ENCODE data around the gene FCGBP.
A peak's percentile ranks its signal among the peaks of the same experiment; 100 is the strongest.
"Not testable (repeated sequence)": the region's sequence is repeated elsewhere in the genome, so short reads cannot be mapped to it uniquely, and the experiment has no call there.

FCGBP gene

GRCh38 chr19:39901681-39902080 lies 32.8 kb downstream of the FCGBP start:
- H3K9me3 ChIP-seq (ENCODE audit: insufficient read depth, low read length); DNase-seq (ENCODE audit: low read depth, low spot score); H3K27me3 ChIP-seq (ENCODE audit: insufficient read depth, insufficient read length); H3K4me3 ChIP-seq (ENCODE audit: insufficient read length, low read depth); H3K4me1 ChIP-seq (ENCODE audit: insufficient read depth, insufficient read length); H3K9ac ChIP-seq (ENCODE audit: insufficient read length, low read depth); H3K36me3 ChIP-seq (ENCODE audit: insufficient read depth, insufficient read length, low read length): not testable (repeated sequence)

GRCh38 chr19:39898858-39899257 lies 35.6 kb downstream of the FCGBP start:
- not testable (repeated sequence) for DNase-seq (ENCODE audit: low read depth, low spot score); H3K9ac ChIP-seq (ENCODE audit: insufficient read length, low read depth); H3K4me3 ChIP-seq (ENCODE audit: insufficient read length, low read depth); H3K9me3 ChIP-seq (ENCODE audit: insufficient read depth, low read length); H3K27me3 ChIP-seq (ENCODE audit: insufficient read depth, insufficient read length); H3K4me1 ChIP-seq (ENCODE audit: insufficient read depth, insufficient read length); H3K36me3 ChIP-seq (ENCODE audit: insufficient read depth, insufficient read length, low read length)

GRCh38 chr19:39897511-39898245 lies 36.8 kb downstream of the FCGBP start:
- DNase-seq (ENCODE audit: low read depth, low spot score); H3K4me1 ChIP-seq (ENCODE audit: insufficient read depth, insufficient read length); H3K9me3 ChIP-seq (ENCODE audit: insufficient read depth, low read length); H3K4me3 ChIP-seq (ENCODE audit: insufficient read length, low read depth); H3K36me3 ChIP-seq (ENCODE audit: insufficient read depth, insufficient read length, low read length); H3K27me3 ChIP-seq (ENCODE audit: insufficient read depth, insufficient read length); H3K9ac ChIP-seq (ENCODE audit: insufficient read length, low read depth): not testable (repeated sequence)

GRCh38 chr19:39895096-39895495 lies 39.3 kb downstream of the FCGBP start:
- DNase-seq (ENCODE audit: low read depth, low spot score); H3K4me1 ChIP-seq (ENCODE audit: insufficient read depth, insufficient read length); H3K4me3 ChIP-seq (ENCODE audit: insufficient read length, low read depth); H3K27me3 ChIP-seq (ENCODE audit: insufficient read depth, insufficient read length); H3K36me3 ChIP-seq (ENCODE audit: insufficient read depth, insufficient read length, low read length); H3K9me3 ChIP-seq (ENCODE audit: insufficient read depth, low read length); H3K9ac ChIP-seq (ENCODE audit: insufficient read length, low read depth): not testable (repeated sequence)

GRCh38 chr19:39894236-39894606 lies 40.2 kb downstream of the FCGBP start:
- H3K4me1 ChIP-seq (ENCODE audit: insufficient read depth, insufficient read length); H3K36me3 ChIP-seq (ENCODE audit: insufficient read depth, insufficient read length, low read length); H3K9me3 ChIP-seq (ENCODE audit: insufficient read depth, low read length); H3K27me3 ChIP-seq (ENCODE audit: insufficient read depth, insufficient read length); DNase-seq (ENCODE audit: low read depth, low spot score); H3K4me3 ChIP-seq (ENCODE audit: insufficient read length, low read depth); H3K9ac ChIP-seq (ENCODE audit: insufficient read length, low read depth): not testable (repeated sequence)

GRCh38 chr19:39893366-39894235 lies 40.8 kb downstream of the FCGBP start:
- H3K4me3 ChIP-seq (ENCODE audit: insufficient read length, low read depth); H3K4me1 ChIP-seq (ENCODE audit: insufficient read depth, insufficient read length); H3K9ac ChIP-seq (ENCODE audit: insufficient read length, low read depth); DNase-seq (ENCODE audit: low read depth, low spot score); H3K9me3 ChIP-seq (ENCODE audit: insufficient read depth, low read length); H3K36me3 ChIP-seq (ENCODE audit: insufficient read depth, insufficient read length, low read length); H3K27me3 ChIP-seq (ENCODE audit: insufficient read depth, insufficient read length): not testable (repeated sequence)

GRCh38 chr19:39892506-39892902 lies 41.9 kb downstream of the FCGBP start:
- not testable (repeated sequence) for H3K9ac ChIP-seq (ENCODE audit: insufficient read length, low read depth); H3K4me3 ChIP-seq (ENCODE audit: insufficient read length, low read depth); H3K9me3 ChIP-seq (ENCODE audit: insufficient read depth, low read length); H3K27me3 ChIP-seq (ENCODE audit: insufficient read depth, insufficient read length); H3K36me3 ChIP-seq (ENCODE audit: insufficient read depth, insufficient read length, low read length); DNase-seq (ENCODE audit: low read depth, low spot score); H3K4me1 ChIP-seq (ENCODE audit: insufficient read depth, insufficient read length)

- not testable (repeated sequence) for H3K27me3 ChIP-seq (ENCODE audit: insufficient read depth, insufficient read length); H3K4me3 ChIP-seq (ENCODE audit: insufficient read length, low read depth); H3K9me3 ChIP-seq (ENCODE audit: insufficient read depth, low read length); DNase-seq (ENCODE audit: low read depth, low spot score); H3K36me3 ChIP-seq (ENCODE audit: insufficient read depth, insufficient read length, low read length); H3K4me1 ChIP-seq (ENCODE audit: insufficient read depth, insufficient read length)
- peak overlapping the region; percentile 36 for H3K9ac ChIP-seq (ENCODE audit: insufficient read length, low read depth)
Observed at GRCh38 chr19:39891660-39892505, 42.6 kb downstream of the FCGBP start.

Measured in NT2/D1 (cell line).